ENCODE results near the gene EPC1. TPM values are rescaled to one million over a fixed set of nuclear protein-coding genes. Genes with fewer than 3 reads are reported as not detected.
"Not testable (repeated sequence)": the region's sequence is repeated elsewhere in the genome, so short reads cannot be mapped to it uniquely, and the experiment has no call there.

The EPC1 gene
- total RNA-seq, 2 donors from 2014 or later, result 32.3 to 36.9 TPM

DNA sequence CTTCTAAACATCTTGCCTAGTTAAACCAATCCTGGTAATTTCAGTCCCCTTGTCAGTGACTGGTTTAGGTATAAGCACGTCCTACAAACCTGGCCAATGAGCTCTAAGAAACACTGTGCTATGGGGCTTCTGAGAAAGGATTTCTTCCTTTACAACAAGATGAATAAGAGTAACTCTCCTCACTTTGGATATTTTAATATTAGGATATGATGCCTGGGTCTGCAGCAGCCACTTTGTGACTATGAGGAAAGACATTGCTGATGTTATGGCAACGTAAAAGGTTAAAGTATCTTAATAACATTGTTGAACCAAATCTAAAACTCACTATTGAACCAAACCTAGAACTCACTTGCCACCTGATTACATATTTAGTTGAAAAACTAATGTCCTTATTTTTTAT lies 26.5 kb upstream of the EPC1 start:
- intact Hi-C loops (cut with DNase I, micrococcal nuclease), result loop anchor here in 1 of 2 donors (10.0 kb wide), 1 partner anchor 71 kb away; the partner anchor contains the start of gene CCDC7
- no peak for DNase-seq
- no peak for ATAC-seq

DNA sequence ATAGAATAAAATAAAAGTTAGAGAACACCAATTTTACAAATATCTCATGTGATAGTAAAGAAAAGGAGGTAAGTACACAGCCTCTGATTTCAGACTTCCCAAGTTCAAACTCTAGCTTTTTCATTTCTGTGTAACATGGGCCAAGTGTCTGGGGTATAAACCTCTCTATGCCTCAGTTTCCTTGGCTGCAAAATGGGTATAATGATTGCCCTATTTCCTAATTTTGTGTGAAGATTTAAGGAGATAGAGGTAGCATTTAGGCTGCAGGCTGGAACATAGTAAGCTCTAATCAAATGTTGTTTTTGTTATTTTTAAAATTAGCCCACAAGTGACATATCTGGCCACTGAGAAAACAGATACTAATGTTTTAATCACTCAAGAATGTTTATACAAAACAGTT lies 26.1 kb upstream of the EPC1 start:
- intact Hi-C loops (cut with DNase I, micrococcal nuclease), result loop anchor here in 1 of 2 donors (10.0 kb wide), 1 partner anchor 72 kb away; the partner anchor contains the start of gene CCDC7
- no peak for DNase-seq
- no peak for ATAC-seq

DNA sequence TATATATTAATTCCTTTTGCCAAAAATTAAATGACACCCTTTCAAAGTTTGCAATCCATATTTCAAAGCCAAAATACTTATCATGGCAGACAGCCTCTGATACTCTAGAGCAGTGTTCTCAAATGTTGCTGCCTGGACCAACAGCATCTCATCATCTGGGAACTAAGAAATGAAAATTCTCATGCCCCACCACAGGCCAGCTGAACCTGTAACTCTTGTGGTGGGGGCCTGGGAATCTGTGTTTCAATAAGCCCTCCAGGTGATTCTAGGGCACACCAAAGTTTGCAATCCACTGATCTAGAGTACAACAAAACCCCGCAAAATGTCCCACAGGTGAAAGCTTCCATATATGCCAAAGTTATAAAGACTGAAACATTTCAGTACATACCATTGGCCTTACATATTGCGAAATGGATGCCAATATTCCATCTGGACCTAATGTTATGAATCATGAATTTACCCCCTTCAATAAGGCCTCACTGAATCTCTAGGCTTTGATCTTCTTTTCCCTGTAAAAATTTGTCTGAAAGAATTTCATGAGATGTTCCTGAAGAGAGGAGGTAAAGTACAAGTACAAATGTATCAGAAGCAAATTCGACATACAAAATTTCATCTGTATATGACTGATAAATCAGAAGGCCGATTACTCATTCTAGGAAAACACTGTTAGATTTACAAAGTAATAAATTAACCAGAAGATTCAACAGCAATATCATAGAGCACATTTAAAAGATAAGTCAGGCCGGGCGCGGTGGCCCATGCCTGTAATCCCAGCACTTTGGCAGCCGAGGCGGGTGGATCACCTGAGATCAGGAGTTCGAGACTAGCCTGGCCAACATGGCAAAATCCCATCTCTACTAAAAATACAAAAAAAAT lies 25.3 kb upstream of the EPC1 start:
- DNase-seq, result no peak
- peak; percentile 22 for ATAC-seq
- intact Hi-C loops (cut with DNase I, micrococcal nuclease), result loop anchor here in 1 of 2 donors (10.0 kb wide), 1 partner anchor 73 kb away; the partner anchor contains the start of gene CCDC7

DNA sequence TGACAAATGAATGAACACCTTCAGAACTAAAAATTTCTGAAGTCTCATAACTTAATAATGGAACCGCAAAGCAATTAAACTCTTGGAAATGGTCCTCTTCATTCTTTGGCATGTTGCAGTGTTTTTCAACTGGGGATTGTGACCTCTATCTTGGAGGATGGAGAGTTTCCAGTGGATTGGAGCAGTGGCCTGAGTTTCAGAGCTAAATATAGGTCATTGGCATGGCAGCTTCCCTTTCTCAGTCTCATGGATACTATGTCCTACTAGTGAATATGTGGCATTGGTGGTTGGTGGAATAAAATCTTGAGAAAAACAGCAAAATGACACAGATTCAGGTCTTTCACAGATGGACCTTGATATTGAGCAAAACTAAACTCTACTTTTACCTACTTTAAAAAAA lies 24.1 kb upstream of the EPC1 start:
- intact Hi-C loops (cut with DNase I, micrococcal nuclease), result loop anchor here in 1 of 2 donors (10.0 kb wide), 1 partner anchor 74 kb away; the partner anchor contains the start of gene CCDC7
- ATAC-seq, result no peak
- DNase-seq, result no peak

DNA sequence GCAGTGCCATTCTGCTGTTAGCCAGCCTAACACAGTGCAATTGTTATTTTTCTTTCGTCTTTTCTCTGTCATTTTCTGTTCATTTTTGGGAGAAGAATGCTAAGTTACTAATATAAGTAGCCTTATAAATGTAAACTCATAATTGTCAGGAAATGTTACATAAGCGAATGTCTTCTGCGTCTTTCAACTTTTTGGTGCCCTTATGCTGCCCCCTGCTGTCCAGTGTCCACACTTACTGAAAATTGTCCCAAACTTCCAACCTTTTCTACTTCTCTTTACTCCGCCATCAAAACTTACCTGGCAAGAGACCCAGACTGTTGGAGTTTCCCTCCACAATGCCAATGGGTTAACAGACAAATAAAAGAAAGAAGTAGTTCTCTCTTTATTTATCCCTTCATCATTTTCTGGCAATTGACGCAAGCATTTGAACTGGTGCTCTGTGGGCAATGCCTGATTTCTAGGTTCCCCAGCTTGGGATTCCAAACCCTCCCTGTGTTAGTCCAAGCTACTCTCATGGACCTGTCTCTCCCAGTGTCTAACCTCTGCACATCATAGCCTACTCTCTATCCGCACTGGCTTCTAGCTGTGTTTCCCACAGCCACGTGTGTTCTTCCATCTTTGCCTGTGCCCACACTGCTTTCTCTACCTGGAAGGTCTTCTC lies 21.0 kb upstream of the EPC1 start:
- ATAC-seq, result peak; percentile 60
- intact Hi-C loops (cut with DNase I, micrococcal nuclease), result no loop called here
- peak; percentile 69 to 73 for DNase-seq

DNA sequence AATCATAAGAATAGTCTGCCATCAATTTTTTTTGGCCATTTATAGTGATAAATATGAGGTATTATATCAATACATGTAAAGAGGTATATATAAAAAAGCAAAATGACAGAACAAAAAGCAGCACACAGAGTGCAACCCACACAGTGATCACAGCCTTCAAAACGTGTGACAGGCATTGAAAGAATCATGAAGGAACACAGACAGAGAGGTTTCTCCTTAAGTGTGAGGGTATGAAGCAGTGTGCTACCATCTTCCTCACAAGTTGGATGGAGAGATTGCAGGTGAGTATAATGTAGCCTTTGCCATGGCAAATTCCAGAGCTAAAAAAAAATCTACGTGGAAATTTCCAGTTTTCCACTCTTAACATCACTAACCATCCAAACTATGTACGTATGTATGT lies 19.6 kb upstream of the EPC1 start:
- peak; percentile 42 for ATAC-seq
- no peak for DNase-seq
- intact Hi-C loops (cut with DNase I, micrococcal nuclease), result no loop called here

DNA sequence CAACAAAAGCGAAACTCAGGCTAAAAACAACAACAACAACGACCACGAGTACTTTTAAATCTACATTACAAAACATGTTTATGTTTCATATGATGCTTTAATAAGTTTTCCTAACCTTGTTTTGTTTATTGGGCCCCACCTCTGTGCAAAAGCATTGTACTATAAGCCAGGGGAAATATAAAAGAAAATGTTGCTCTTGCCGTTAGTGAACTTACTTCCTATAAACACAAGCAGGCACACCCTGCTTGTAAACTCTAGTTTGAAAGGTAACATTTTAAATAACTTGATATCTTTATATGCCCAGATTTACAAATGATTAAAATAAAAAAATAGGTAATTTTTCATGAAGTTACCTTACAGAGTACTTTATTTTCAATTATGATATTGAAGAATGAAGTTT lies 19.2 kb upstream of the EPC1 start:
- ATAC-seq, result peak; percentile 83
- DNase-seq, result no peak
- intact Hi-C loops (cut with DNase I, micrococcal nuclease), result no loop called here

DNA sequence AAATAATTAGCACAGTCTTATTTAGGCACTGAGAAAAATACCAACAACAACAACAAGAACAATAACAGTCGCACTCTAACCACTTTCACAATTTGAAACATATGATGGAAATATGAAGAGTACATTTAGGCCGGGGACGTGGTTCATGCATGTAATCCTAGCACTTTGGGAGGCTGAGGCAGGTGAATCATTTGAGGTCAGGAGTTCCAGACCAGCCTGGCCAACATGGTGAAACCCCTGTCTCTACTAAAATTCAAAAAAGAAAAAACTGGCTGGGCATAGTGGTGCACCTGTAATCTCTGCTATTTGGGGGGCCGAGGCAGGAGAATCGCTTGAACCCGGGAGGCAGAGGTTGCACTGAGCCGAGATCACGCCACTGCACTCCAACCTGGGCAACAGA lies 18.4 kb upstream of the EPC1 start:
- ATAC-seq; DNase-seq; intact Hi-C loops (cut with DNase I, micrococcal nuclease): not testable (repeated sequence)

DNA sequence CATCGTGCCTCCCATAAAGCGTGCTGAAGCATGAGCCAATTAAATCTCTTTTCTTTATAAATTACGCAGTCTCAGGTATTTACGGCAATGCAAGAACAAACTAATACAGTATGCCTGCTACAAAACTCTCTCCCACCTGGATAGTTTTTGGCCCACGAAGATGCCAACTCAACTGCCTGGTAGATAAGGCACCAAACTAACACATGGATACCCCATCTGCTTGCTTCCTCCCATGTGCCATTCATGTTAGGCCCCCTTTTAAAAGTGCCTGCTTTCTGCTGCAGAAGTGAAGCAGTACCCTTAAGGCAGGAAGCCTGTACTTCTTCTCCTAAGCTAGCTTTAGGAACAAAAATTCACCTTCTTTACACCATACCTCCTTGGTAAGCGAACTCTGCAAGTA lies 15.6 kb upstream of the EPC1 start:
- intact Hi-C loops (cut with DNase I, micrococcal nuclease), result no loop called here
- ATAC-seq, result no peak
- no peak for DNase-seq

DNA sequence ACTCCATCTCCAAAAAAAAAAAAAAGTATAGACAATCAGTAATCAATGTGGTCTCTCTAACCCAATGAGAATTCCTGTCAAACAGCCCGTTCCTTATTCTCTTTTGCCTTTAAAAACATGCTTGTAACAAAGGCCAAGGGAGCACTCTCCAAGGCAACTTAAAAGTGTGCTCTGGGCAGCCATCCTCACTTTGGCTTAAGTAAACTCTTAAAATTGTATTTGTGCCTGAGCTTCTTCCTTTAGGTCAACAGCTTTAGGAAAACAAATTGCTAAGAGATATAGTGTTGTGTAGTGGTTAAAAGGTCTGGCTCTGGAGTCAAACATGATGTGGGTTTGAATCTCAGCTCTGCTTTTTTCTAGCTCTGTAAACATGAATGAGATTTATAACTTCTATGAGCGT lies 13.9 kb upstream of the EPC1 start:
- no peak for ATAC-seq
- no peak for DNase-seq
- intact Hi-C loops (cut with DNase I, micrococcal nuclease), result no loop called here

DNA sequence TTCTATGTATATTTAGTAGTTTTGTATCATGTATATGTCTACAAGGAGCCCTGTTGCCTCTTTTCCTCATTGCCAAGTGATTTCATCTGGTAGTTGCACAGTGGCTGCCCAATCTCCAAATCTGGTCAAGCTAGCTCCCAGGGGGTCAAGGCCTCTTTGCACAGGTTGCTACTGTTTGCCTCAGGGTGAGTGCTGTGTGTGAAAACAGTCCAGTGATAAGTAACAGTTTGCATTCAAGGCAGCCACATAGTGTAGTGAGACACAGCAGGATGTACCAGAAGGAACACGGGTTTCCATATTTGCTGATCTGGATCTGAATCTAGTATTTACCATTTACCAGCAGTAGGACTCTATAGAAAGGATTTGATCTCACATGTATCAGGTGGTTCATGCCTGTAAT lies 13.3 kb upstream of the EPC1 start:
- intact Hi-C loops (cut with DNase I, micrococcal nuclease), result no loop called here
- DNase-seq, result no peak
- ATAC-seq, result no peak

DNA sequence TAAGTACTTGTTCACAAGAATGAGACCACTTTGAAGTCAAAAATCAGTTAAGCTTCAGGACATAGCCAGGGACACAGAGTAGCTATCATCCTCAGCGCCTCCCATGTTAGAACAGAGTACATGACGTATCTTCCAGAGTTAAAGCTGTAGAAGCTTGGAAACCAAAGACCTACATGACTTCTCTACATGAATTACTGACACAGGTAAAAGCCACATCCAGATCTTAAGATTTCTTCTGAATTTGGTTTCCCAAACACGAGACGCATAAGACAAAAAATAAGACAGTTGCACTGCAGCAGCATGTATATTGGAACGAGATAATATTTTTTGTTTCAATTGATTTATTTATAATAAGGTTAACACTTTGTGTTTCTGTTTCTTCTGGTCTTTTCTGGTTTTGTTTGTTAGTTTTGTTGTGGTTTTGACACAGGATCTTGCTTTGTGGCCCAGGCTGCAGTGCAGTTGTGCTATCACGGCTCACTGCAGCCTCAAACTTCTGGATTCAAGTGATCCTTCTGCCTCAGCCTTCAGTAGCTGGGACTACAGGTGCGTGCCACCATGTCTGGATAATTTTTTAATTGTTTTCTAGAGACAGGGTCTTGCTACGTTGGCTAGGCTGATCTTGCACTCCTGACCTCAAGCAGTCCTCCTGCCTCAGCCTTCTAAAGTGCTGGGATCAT lies 10.2 kb upstream of the EPC1 start:
- ATAC-seq, result no peak
- intact Hi-C loops (cut with DNase I, micrococcal nuclease), result no loop called here
- DNase-seq, result no peak

DNA sequence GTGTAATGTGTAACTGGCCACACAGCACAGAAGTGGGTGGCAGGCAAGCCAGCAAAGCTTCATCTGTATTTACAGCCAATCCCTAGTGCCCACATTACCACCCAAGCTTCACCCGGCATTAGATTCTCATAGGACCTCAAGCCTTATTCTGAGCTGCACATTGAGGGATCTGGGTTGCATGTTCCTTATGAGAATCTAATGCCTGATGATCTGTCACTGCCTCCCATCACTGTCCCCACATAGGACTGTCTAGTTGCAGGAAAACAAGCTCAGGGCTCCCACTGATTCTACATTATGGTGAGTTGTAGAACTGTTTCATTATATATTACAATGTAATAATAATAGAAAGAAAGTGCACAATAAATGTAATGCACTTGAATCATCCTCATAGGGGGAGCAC lies 7.7 kb upstream of the EPC1 start:
- DNase-seq; intact Hi-C loops (cut with DNase I, micrococcal nuclease); ATAC-seq: not testable (repeated sequence)

DNA sequence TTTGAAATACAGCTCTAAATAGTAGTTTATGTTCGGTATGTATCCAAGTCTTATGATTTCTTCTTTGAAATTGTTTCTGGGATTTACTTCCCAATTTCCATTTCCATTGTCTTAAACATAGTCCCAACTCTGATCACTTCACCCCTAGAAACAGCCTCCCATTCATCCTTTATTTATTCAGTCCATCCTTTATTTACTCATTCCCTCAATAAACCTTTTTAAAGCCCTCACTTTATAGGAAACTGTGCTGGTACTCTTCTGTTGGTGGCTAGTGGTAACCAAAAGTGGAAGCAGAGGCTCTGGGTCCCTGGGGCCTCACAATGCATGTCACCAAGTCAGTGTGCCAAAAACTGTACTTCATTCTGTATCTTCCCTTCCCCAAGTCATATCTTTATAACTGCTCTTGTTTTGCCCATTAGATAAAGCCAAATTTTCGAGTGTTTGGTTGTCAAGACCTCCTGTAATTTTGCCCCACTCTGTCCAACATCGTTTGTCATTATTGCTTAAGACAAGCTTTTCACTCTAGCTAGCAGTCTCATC lies 3.9 kb upstream of the EPC1 start:
- intact Hi-C loops (cut with DNase I, micrococcal nuclease), result no loop called here
- ATAC-seq (peak; percentile 20), DNase-seq (peak in 1 of 2 donors; percentile 48)

DNA sequence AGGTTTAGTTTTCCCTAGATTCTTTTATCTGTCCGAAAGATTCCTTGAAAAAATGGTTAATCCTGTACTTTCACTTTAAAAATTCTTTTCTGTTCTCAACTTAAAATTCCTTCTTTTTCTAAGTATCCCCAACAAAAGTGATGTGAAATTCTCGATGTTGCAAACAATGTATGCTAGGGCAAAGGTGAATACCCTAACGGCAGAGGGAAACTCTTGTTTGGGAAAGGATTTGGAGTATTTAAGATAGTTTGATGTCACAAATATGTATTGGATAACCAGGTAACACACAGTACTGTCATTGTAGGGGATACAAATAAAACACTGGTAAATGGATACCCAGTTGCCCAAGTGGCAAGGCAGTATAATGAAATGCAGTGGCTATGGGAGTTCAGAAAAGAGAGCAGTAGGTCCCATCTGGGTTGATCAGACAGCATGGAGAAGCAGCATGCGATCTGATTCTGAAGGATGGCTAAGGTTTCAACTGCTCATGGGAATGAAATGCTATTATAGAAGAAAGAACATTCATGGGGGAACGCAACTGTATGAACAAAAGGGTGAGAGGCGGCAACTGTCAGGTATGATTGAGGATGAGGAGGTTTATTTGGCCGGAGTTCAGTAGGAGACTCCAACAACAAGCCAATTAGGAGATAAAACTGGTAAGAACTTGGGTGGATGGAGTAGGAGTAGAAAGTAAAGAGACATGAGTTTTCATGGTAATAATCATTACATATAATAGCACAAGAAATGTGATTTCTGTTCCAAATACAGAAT lies 3.2 kb upstream of the EPC1 start:
- ATAC-seq (no peak), DNase-seq (no peak)
- intact Hi-C loops (cut with DNase I, micrococcal nuclease), result loop anchor here in 1 of 2 donors (10.0 kb wide), 1 partner anchor 155 kb away; no protein-coding TSS in a partner anchor

DNA sequence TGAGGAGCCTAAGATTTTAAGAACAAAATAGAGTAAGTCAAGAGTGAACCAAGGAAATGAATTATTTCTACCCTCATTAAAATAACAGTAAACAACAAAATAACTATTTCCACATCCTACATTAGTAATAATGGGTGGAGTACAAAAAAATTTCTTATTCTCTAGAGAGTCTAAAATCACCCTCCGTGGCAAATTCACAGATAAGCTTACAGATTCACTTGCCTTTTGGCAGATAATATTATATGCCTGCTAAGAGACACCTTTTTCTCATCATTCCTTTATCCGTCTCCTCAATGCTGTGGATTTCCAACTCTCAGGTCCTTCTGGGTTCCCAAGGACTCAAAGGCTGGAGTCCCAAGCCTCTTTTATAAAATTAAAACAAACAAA lies 2.2 kb upstream of the EPC1 start:
- DNase-seq (no peak), ATAC-seq (no peak)
- intact Hi-C loops (cut with DNase I, micrococcal nuclease), result loop anchor here in 1 of 2 donors (10.0 kb wide), 1 partner anchor 154 kb away; no protein-coding TSS in a partner anchor

DNA sequence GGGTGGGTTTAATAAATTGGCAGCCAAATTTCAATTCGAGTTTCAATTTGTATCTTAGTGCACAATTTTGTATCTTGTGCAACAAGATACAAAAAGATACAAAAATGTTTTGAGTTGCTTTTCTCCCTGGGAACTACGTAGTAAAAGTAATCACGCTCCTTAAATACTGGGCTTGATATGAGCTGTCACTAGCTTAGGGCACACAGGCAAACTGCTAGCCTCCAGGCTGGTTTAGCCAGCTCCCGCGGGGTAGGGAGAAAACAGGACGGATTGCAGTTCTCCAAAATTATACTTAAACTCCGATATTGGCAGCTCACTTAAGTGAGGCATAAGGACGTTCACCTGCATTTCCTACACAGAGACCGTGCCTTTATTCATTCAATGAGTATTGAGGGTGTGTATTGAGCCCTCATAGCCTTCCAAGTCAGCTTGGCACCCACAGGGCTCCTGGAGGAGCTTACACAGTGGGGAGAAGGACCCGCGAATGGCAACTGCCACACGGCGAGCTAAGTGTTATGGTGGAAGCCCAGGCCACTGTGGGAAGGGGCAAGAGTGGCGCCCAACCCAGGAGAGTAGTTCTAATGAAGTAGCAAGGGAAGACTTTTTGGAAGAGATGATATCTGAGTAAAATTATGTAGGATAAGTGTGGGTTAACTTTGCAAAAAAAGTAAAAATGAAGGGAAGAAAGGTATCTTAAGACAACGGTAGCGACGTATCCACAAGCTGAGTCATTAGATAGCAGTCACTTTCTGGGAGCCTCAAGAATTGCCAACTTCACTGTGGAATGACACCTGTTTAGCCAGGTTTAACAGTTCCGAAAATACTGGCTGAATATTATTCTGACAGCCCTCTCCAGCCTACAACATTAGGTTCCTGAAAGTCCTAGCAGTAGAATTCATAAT lies 1.6 kb upstream of the EPC1 start:
- intact Hi-C loops (cut with DNase I, micrococcal nuclease), result loop anchor here in 1 of 2 donors (10.0 kb wide), 1 partner anchor 154 kb away; no protein-coding TSS in a partner anchor
- ATAC-seq (no peak), DNase-seq (no peak)
